ENCODE results near the gene KRTAP2-1.
"Not testable (repeated sequence)": the region's sequence is repeated elsewhere in the genome, so short reads cannot be mapped to it uniquely, and the experiment has no call there.

Gene KRTAP2-1

DNA sequence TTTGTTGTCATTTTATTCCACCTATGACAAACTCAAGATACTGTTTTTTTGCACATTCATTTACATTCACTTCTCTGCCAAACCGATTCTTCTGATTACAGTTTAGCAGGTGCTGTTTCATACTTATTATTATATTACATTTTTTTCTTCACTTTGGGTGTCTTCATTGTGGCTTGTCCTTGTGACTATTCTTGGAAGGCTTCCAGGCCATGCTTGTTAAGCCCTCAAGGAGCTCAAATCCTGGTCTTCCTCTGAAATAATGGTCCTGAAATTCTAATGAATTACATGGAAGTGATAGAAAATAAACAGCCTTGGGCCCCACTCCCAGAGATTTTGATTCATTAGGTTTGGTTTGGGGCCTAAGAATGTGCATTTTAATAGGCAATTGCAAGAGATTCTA lies 17.2 kb upstream of the KRTAP2-1 start:
- Mint-ChIP-seq H3K4me1 (ENCODE audit: low read depth) (peaks cover 4% of the 10 kb centered on the region), H3K36me3 (ENCODE audit: low read depth) (no peaks in the 10 kb centered on the region), H3K27me3 (peaks cover 16% of the 10 kb centered on the region), H3K9me3 (no peaks in the 10 kb centered on the region), H3K4me3 (no peak overlapping the region), H3K27ac (no peak overlapping the region)

DNA sequence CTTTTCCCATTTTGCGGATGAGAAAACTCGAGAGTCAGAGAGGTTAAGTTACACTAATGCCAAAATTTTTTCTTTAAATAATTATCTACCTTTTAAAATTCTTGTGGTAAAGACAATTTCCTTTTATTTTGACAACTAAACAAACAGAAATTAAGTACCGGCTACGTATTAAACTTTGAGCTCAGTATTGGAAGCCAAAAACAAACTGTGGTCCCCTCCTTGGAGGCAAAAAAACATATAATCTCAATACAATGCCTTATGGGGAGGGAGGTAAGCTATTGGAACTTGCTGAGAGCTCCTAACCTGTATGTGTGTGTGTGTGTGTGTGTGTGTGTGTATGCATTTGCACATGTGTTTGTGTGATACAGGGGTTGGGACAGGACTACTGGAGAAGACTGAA lies 16.3 kb upstream of the KRTAP2-1 start:
- H3K4me1 Mint-ChIP-seq (ENCODE audit: low read depth): peaks cover 4% of the 10 kb centered on the region
- H3K9me3 Mint-ChIP-seq: no peaks in the 10 kb centered on the region
- H3K36me3 Mint-ChIP-seq (ENCODE audit: low read depth): no peaks in the 10 kb centered on the region
- H3K27ac Mint-ChIP-seq: no peak overlapping the region
- peaks cover 23% of the 10 kb centered on the region for H3K27me3 Mint-ChIP-seq
- no peak overlapping the region for H3K4me3 Mint-ChIP-seq

DNA sequence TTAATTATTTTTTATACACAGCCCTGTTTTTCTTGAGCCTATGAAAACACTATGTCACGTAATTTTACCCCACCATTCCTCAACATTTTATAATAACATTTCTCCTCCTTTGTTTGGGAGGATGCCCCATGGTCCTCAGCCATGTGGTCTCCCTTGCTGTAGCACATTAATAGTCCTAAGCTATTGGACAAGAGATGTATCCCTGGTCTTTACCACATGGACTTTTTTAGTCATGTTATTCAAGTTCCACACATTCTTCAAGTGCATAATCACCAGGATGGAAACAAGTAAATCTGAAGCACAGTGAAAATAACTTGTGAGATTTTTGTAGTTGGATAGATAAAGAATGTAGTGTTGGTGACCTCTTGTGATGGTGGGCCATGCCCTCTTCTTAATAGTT lies 14.8 kb upstream of the KRTAP2-1 start:
- Mint-ChIP-seq H3K36me3 (ENCODE audit: low read depth) (no peaks in the 10 kb centered on the region), H3K9me3 (no peaks in the 10 kb centered on the region), H3K4me3 (no peak overlapping the region), H3K27ac (no peak overlapping the region), H3K4me1 (ENCODE audit: low read depth) (peaks cover 4% of the 10 kb centered on the region), H3K27me3 (peaks cover 35% of the 10 kb centered on the region)

DNA sequence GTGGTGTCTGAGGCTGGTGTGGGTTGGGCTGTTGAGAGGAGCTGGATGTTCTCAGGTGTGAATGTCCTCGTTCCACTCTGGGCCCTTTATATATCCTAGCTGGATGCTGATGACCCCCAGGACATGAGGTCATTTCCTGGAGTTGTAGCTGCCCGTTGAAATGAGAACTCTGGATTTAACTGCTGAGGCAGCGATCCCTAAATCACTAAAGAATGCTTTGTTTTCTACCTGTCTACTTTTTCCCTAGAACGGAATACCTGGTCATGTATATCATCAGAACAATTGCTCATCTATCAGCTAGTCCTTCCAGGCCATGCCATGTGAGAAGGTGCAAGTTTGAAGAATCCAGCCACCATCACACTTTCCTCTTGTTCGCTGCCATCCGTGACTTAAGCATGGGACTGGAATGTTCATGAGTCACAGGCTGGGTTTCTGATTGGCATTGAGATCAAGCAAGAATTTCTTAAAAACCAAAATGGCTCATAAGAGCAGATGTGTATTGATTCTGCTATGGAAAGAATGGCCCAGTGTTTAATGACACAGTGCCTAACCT lies 13.0 kb upstream of the KRTAP2-1 start, which contains the start of gene KRTAP2-3:
Gene KRTAP2-3, minus strand, starts transcription at position 63 of the 553 bp plus-strand sequence. CDS start 64 bp downstream, outside the sequence.
- H3K9me3 Mint-ChIP-seq: no peaks in the 10 kb centered on the region
- no peaks in the 10 kb centered on the region for H3K36me3 Mint-ChIP-seq (ENCODE audit: low read depth)
- no peak within 1 kb of the TSS for H3K27ac Mint-ChIP-seq
- no peak within 1 kb of the TSS for H3K4me3 Mint-ChIP-seq
- peaks cover 53% of the 10 kb centered on the region for H3K27me3 Mint-ChIP-seq
- no peaks in the 10 kb centered on the region for H3K4me1 Mint-ChIP-seq (ENCODE audit: low read depth)

DNA sequence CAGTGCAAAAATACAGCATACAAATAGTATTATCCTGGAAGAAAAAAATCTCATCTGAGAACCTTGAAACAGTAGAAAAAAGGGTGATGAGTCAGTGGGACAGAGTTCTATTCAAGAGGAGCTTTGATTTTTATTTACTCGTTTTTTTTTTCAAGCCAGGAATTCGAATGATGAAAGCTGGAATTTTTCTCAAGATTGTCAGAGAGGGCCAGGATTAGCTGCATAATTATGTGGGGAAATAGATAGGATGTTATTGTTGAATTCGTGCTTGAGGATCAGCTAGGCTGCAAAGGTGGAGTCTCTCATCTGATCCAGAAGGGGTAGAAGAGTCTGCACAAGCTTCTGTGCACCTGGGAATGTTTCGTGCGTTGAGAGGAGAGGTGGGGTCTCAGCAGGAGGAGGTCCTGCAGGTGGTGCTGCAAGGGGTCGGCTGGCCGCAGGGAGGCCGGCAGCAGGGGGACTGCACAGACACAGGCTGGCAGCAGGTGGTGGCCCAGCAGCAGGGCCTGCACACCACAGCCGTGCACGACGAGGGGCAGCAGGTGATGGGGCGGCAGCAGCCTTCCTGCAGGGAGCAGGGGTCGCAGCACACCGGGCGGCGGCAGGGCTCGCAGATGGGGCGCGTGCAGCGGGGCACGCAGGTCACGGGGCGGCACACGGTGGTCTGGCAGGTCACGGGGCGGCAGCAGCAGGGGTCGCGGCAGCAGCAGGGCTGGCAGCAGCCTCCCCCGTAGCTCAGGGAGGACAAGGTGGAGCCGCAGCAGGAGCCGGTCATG lies 12.3 kb upstream of the KRTAP2-1 start:
- peaks cover 53% of the 10 kb centered on the region for H3K27me3 Mint-ChIP-seq
- H3K4me1 Mint-ChIP-seq (ENCODE audit: low read depth); H3K27ac Mint-ChIP-seq; H3K36me3 Mint-ChIP-seq (ENCODE audit: low read depth); H3K4me3 Mint-ChIP-seq; H3K9me3 Mint-ChIP-seq: not testable (repeated sequence)

DNA sequence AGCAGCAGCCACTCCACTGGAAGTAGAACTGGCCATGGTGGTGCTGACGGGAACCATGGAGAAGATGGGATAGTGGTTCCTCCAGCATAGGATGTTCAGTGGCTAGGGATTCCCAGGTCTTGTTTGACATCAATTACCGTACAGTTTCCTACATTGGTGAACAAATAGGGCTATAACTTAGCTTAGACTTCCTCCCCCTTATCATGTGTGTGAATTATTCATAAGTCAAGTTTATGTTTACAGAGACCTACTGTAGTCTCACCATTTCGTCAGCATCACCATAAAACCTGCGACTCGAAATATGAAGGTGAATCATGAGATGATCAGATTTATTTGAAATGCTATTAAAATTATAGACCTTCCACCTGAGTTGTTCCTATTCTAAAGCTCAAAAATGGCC lies 11.6 kb upstream of the KRTAP2-1 start:
- H3K36me3 Mint-ChIP-seq (ENCODE audit: low read depth): no peaks in the 10 kb centered on the region
- H3K4me3 Mint-ChIP-seq: no peak overlapping the region
- H3K27me3 Mint-ChIP-seq: peaks cover 53% of the 10 kb centered on the region
- H3K9me3 Mint-ChIP-seq: no peaks in the 10 kb centered on the region
- H3K27ac Mint-ChIP-seq: no peak overlapping the region
- no peaks in the 10 kb centered on the region for H3K4me1 Mint-ChIP-seq (ENCODE audit: low read depth)

DNA sequence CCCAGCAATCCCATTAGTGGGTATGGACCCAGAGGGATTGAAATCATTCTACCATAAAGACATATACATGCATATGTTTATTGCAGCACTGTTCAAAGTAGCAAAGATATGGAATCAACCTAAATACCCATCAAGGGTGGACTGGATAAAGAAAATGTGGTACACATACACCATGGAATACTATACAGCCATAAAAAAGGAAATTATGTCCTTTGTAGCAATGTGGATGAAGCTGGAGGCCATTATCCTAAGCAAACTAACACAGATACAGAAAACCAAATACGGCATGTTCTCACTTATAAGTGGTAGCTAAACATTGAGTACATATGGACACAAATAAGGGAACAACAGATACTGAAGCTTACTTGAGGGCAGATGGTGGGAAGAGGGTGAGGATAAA lies 10.4 kb upstream of the KRTAP2-1 start:
- Mint-ChIP-seq H3K9me3 (no peaks in the 10 kb centered on the region), H3K36me3 (ENCODE audit: low read depth) (no peaks in the 10 kb centered on the region), H3K4me1 (ENCODE audit: low read depth) (no peaks in the 10 kb centered on the region), H3K27me3 (peaks cover 53% of the 10 kb centered on the region), H3K27ac (no peak overlapping the region), H3K4me3 (no peak overlapping the region)

DNA sequence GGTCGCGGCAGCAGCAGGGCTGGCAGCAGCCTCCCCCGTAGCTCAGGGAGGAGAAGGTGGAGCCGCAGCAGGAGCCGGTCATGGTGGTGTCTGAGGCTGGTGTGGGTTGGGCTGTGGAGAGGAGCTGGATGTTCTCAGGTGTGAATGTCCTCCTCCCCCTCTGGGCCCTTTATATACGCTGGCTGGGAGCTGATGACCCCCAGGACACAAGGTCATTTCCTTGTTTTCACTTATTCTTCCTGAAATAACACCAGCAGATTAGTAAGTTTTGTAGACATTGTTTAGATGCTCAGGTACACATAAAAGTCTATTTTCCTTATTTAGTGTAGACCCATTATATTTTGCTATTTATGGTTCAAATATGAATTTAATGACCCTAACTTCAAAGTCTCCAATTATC lies 8.0 kb upstream of the KRTAP2-1 start, which contains the start of gene KRTAP2-2:
Gene KRTAP2-2, minus strand, starts transcription at position 101 of the 400 bp plus-strand sequence. Its CDS starts 19 bp downstream, at position 82.
- H3K27me3 Mint-ChIP-seq: peaks cover 42% of the 10 kb centered on the region
- not testable (repeated sequence) for H3K36me3 Mint-ChIP-seq (ENCODE audit: low read depth); H3K27ac Mint-ChIP-seq; H3K4me1 Mint-ChIP-seq (ENCODE audit: low read depth); H3K4me3 Mint-ChIP-seq; H3K9me3 Mint-ChIP-seq

DNA sequence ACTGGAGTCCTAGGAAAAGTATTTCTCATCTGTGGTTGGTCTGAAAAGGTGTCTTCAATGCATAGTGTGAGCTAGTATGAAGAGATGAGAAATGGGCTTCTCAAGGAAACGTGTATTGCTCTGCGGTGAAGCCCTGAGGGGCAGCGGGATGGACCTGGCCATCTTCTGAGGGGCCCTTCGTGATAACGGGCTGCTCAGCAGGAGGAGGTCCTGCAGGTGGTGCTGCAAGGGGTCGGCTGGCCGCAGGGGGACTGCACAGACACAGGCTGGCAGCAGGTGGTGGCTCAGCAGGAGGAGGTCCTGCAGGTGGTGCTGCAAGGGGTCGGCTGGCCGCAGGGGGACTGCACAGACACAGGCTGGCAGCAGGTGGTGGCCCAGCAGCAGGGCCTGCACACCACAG lies 7.4 kb upstream of the KRTAP2-1 start:
- not testable (repeated sequence) for H3K9me3 Mint-ChIP-seq; H3K27ac Mint-ChIP-seq; H3K4me1 Mint-ChIP-seq (ENCODE audit: low read depth)

DNA sequence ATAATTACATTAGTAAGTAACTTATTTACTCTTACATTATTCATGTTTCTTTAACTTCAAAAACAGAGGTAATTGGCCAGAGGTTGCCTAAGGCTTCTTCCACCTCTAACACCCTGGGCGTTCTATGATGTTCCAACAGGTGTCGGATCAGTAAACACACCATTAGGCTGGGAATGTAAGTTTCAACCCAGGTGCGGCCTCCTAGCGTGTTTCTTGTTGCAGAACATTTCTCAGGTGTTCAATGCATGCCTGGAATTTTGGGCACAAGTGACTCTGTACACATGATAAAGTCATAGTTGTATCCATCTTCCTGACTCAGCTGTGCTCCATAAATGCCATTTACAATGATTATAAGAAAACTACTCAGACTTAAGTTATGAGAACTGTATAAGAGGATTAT lies 6.9 kb upstream of the KRTAP2-1 start:
- H3K9me3 Mint-ChIP-seq: no peaks in the 10 kb centered on the region
- no peaks in the 10 kb centered on the region for H3K4me1 Mint-ChIP-seq (ENCODE audit: low read depth)
- no peak overlapping the region for H3K27ac Mint-ChIP-seq
- no peaks in the 10 kb centered on the region for H3K36me3 Mint-ChIP-seq (ENCODE audit: low read depth)
- peaks cover 35% of the 10 kb centered on the region for H3K27me3 Mint-ChIP-seq
- H3K4me3 Mint-ChIP-seq: no peak overlapping the region

More for the DNA sequence above, 7.4 kb upstream of the KRTAP2-1 start:
- peaks cover 40% of the 10 kb centered on the region for H3K27me3 Mint-ChIP-seq
- H3K4me3 Mint-ChIP-seq; H3K36me3 Mint-ChIP-seq (ENCODE audit: low read depth): not testable (repeated sequence)

DNA sequence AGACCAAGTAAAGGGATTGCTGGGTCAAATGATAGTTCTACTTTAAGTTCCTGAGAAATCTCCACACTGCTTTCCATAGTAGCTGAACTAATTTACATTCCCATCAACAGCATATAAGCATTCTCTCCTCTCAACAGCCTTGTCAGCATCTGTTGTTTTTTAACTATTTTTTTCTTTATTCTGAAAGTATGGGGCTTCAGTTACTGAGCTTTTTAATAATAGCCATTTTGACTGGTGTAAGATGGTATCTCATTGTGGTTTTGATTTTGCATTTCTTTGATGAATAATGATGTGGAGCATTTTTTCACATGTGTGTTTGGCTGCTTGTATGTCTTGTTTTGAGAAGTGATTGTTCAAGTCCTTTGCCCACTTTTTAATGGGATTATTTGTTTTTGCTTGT lies 5.5 kb upstream of the KRTAP2-1 start:
- H3K4me1 Mint-ChIP-seq (ENCODE audit: low read depth): no peaks in the 10 kb centered on the region
- H3K27ac Mint-ChIP-seq: no peak overlapping the region
- no peaks in the 10 kb centered on the region for H3K36me3 Mint-ChIP-seq (ENCODE audit: low read depth)
- H3K4me3 Mint-ChIP-seq: no peak overlapping the region
- H3K9me3 Mint-ChIP-seq: no peaks in the 10 kb centered on the region
- peaks cover 24% of the 10 kb centered on the region for H3K27me3 Mint-ChIP-seq

DNA sequence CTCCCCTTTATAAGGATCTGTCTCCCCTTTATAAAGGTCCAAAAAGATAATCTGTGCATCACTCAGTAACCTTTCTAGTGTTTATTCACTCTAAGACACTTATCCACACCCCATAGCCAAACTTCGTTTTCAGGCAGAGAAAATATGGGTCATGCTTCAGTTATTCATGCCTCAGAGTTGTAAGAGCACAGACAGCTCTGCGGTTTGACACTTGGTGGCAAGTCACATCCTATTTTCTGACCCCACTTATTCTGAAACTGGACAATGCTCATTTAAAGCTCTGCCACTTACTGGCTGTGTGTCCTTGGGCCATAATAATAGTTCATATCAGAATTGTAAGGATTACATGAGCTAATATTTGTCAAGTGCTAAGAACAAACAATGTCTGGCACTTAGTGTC lies 2.0 kb upstream of the KRTAP2-1 start:
- H3K9me3 Mint-ChIP-seq: no peaks in the 10 kb centered on the region
- H3K27ac Mint-ChIP-seq: no peak overlapping the region
- peaks cover 11% of the 10 kb centered on the region for H3K27me3 Mint-ChIP-seq
- H3K4me1 Mint-ChIP-seq (ENCODE audit: low read depth): no peaks in the 10 kb centered on the region
- H3K36me3 Mint-ChIP-seq (ENCODE audit: low read depth): no peaks in the 10 kb centered on the region
- H3K4me3 Mint-ChIP-seq: no peak overlapping the region

DNA sequence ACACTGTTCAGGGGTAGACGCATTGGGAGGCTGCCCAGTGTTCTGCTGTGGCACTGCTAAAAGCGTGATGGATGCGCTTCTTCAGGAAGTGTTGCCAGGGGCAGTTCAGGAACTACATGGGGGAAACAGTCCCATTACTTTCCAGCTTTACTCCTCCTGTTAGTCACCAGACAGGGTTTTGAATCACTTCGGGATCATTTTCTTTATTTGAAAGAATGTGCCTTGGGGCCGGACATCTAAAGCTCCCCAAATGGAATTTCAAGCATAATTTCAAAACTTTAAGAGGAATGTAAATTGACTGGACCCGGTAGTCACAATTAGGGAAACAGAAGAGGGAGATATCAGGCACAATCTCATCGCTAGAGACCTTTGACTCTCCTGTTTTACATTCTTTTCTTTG lies 1.3 kb upstream of the KRTAP2-1 start:
- Mint-ChIP-seq H3K27me3 (peaks cover 11% of the 10 kb centered on the region), H3K9me3 (peaks cover 2% of the 10 kb centered on the region), H3K4me3 (no peak overlapping the region), H3K27ac (no peak overlapping the region), H3K36me3 (ENCODE audit: low read depth) (no peaks in the 10 kb centered on the region), H3K4me1 (ENCODE audit: low read depth) (no peaks in the 10 kb centered on the region)

DNA sequence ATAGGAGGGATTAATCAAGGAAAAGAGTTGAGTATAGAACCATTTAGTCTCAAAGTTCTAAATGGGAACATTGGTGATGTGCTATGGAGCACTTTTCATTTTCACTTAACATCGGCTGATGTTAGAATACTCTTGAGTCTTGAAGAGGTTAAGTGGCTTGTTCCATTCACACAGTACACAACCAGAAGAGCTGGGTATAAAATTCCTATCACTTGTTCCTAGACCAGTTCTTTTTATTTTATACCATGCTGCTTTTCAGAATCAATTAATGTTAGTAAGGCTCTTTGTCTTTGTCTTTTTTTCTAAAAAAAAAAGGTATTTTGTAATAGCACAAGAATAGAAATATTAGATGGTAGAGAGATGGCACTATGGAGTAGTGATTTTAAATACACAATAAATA lies 4.2 kb downstream of the KRTAP2-1 start:
- no peak overlapping the region for H3K4me3 Mint-ChIP-seq
- H3K4me1 Mint-ChIP-seq (ENCODE audit: low read depth): no peaks in the 10 kb centered on the region
- H3K9me3 Mint-ChIP-seq: peaks cover 9% of the 10 kb centered on the region
- H3K27ac Mint-ChIP-seq: no peak overlapping the region
- peaks cover 24% of the 10 kb centered on the region for H3K27me3 Mint-ChIP-seq
- no peaks in the 10 kb centered on the region for H3K36me3 Mint-ChIP-seq (ENCODE audit: low read depth)

DNA sequence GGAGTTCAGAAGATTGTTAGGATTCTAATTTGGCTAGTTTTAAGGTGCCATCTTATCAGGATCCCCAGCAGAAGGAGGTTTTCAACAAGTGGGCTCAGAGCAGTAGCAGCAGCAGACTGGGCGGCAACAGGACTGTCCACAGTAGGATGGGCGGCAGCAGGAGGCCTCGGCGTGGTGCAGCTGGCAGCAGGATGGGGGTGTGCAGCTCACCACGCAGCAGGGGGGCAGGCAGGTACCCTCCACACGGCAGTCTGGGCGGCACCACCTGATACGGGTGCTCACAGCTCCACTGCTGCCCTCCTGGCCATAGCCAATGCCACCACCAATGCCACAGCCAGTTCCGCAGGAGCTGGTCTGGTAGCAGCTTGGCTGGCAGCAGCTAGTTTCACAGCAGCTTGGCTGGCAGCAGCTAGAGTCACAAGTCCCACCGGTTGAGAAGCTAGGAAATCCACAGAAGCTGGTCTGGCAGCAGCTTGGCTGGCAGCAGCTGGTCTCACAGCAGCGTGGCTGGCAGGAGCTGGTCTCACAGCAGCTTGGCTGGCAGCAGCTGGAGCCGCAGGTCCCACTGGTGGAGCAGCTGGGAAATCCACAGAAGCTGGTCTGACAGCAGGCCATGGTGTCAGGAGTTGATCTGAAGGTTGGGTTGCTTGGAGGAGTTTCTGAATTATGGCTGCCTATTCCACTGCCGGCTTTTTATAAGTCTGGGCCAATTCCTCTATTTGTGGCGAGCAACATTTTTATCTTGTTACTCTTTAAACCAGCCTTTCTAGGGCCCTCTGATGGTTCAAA lies 6.1 kb downstream of the KRTAP2-1 start, which contains the start of gene KRTAP1-1:
Gene KRTAP1-1, minus strand, starts transcription at position 668 of the 789 bp plus-strand sequence. Its CDS starts 53 bp downstream, at position 615.
- H3K9me3 Mint-ChIP-seq; H3K4me1 Mint-ChIP-seq (ENCODE audit: low read depth); H3K27ac Mint-ChIP-seq; H3K36me3 Mint-ChIP-seq (ENCODE audit: low read depth); H3K4me3 Mint-ChIP-seq: not testable (repeated sequence)
- peaks cover 20% of the 10 kb centered on the region for H3K27me3 Mint-ChIP-seq

All from stimulated activated naive CD8-positive, alpha-beta T cell treated with anti-CD3 and anti-CD28 coated beads, Interleukin-15, Interleukin-2, amounts not matched to agents 100 ng/mL and 50 ng/mL, for 24 hours (primary cell).